ENCODE data around the gene PPP3R2.

GRCh38 chr9:101593345-101593744 lies 1.4 kb downstream of the PPP3R2 start:
- no peak for TF ChIP-seq CTCF (IDR thresholded peaks at IDR 0.05)
- no peak for TF ChIP-seq EP300 (IDR thresholded peaks at IDR 0.05)
